GM21723 (cell line): ENCODE data around the gene CBL.
"Not testable (repeated sequence)": the region's sequence is repeated elsewhere in the genome, so short reads cannot be mapped to it uniquely, and the experiment has no call there.

Source experiments
- ATAC-seq: cut with Tn5 transposase; IDR thresholded peaks from one replicate; pipeline ENCODE4 v1.9.1; 2021; ENCODE audit warnings: mild to moderate bottlenecking, moderate library complexity; ENCODE audit not compliant: unreplicated experiment

The CBL gene

DNA sequence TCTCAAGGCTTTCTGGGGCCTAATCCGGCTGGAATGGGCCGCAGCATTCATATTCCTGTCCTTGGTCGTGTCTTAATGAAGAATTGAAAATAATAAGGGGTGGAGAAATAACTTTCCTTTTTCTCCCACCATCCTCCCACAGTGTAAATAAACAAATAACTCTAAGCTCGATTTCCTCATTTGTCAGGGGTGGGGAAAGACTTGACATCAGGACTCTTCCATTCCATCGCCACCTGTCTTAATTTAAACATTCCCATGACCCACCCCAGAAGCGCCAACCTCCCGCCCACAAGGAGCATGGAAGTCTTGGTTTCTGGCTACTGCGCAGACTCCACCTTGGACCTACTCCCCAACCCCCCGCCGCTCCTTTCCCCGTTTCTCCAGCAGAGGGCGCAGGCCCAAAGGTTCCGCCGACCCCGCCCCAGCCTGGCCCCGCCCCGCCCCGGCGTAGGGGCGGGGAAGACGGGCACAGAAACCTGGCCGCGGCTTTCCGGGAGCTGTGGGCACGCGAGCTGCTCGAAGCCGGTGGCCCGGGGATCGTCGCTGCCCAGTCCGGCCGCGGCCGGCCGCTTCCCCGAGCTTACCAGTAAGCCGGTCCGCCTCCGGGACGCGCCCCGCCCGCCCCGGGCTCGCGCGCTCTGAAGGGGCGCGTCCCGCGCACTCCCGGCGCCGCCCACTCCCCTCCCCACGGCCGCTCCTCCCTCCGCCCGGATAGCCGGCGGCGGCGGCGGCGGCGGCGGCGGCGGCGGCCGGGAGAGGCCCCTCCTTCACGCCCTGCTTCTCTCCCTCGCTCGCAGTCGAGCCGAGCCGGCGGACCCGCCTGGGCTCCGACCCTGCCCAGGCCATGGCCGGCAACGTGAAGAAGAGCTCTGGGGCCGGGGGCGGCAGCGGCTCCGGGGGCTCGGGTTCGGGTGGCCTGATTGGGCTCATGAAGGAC, at the start of gene CBL:
TSS of gene CBL (plus strand) at position 766 of the 937 bp plus-strand sequence. CDS start at position 845, 79 bp downstream.
- ATAC-seq = peak; percentile 82

DNA sequence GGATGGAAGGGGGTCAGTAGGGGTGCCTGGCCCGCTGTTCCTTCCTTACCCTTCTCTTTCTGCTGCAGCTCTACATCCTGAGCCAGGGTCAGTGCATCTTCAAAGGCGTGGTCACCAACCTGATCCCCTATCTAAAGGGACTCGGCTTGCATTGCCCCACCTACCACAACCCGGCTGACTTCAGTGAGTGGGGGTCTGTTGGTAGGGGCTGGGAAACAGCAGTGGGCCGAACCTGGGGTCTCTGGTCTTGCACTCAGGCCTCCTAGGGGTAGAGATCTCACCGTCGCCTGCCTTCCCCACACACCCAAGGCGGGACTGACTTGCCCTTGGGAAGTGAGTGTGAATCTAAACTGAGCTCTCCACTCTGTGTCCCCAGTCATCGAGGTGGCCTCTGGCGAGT, 49.6 kb upstream of the CBL start:
- ATAC-seq = no peak

DNA sequence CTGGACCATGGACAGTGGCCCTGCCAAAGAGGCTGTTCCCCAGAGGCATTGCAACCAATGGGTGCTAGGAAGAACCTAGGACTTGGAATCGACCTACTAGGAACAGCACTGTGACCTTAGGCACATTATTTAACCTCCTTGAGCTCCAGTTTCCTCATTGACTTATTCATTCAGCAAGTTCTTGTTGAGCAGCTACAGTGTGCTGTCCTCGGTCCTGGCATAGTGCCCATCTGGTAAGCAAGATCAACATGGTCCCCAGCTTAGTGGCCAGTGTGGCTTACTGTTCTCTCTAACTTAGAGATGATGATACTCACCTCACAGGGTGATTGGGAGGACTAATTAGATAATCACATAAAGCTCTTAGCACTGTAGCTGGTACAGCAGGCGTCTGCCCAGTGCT, 49.1 kb upstream of the CBL start:
- no peak for ATAC-seq

- ATAC-seq = no peak
These were observed 47.7 kb upstream of the CBL start for GRCh38 chr11:119158467-119158866.

GRCh38 chr11:119160151-119160550, 46.0 kb upstream of the CBL start:
- no peak for ATAC-seq

- ATAC-seq = no peak
These were observed 44.3 kb upstream of the CBL start for GRCh38 chr11:119161871-119162270.

- no peak for ATAC-seq
These were observed 39.6 kb upstream of the CBL start for GRCh38 chr11:119166368-119167076.

DNA sequence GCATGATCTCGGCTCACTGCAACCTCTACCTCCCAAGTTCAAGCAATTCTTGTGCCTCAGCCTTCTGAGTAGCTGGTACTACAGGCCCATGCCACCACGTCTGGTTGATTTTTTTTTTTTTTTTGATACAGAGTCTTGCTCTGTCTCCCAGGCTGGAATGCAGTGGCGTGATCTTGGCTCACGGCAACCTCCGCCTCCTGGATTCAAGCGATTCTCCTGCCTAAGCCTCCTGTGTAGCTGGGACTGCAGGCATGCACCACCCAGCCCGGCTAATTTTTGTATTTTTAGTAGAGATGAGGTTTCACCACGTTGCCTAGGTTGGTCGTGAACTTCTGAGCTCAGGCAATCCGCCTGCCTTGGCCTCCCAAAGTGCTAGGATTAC, 39.1 kb upstream of the CBL start:
- ATAC-seq = not testable (repeated sequence)

- ATAC-seq = no peak
These were observed 38.2 kb upstream of the CBL start for GRCh38 chr11:119167933-119168332.

DNA sequence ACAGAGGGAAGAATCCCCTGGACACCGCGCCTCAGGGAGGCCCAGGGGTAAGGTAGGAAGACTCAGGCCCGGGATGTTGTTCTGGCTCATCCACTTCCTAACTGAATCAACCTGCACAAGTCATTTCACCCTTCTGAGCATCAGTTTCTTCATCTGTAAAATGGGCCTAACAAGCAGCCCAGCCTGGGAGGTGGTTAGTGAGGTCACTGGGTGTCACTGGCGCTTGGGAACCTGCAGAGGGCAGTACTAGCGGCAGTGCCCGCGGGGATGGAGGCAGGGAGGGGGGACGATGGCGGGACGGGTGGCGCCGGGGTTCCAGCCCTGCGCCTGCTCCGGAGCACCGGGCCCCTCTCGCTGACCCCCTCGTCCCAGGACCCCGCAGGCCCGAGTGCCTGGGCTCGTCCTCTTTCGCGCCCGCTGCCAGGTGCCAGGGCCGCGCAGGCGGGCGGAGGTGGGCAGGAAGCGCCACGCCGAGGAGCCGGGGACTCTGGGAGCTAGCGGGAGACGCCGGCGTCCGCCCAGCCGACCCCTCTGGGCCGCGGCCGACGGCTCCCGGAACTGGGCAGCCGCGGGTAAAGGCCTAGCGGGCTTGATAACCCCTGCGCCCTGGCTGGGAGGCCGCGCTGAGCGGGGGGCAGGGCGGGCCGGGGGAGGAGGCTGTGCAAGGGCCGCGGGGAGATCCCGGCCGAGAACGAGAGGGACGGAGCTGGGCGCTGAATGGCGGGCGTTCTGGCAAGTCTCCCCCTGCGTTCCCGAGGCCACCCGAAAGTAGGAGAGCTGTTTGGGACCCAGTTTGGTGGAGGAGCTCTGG, 37.5 kb upstream of the CBL start, which contains the start of gene NLRX1:
TSS of gene NLRX1 (plus strand) at position 255 of the 811 bp plus-strand sequence. CDS start 2,679 bp downstream, outside the sequence.
- peak; percentile 92 for ATAC-seq

- peak; percentile 22 for ATAC-seq
These were observed 36.8 kb upstream of the CBL start for GRCh38 chr11:119169282-119169719.

DNA sequence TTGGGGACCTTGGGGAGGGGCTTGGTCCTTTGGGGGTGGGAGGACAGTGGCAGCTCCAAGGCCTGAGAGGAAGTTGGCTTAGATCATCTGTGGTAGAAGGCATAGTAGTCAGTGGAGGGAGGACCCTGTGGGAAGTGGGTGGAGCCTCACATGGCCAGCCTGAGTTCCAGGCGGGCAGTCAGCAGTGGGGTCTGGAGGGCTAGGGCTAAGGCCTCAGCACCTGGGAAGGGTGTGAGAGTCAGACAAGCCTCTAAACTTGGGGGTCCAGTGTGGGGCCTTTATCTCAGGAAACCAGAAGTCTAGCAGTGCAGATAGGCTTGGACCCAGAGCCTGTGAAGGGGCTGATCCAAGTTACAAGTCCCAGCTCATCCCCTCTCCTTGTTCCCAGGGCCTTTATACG, 33.6 kb upstream of the CBL start:
- ATAC-seq = no peak

GRCh38 chr11:119173453-119173852, 32.7 kb upstream of the CBL start:
- no peak for ATAC-seq

- ATAC-seq = no peak
These were observed 30.6 kb upstream of the CBL start for GRCh38 chr11:119175493-119176077.

DNA sequence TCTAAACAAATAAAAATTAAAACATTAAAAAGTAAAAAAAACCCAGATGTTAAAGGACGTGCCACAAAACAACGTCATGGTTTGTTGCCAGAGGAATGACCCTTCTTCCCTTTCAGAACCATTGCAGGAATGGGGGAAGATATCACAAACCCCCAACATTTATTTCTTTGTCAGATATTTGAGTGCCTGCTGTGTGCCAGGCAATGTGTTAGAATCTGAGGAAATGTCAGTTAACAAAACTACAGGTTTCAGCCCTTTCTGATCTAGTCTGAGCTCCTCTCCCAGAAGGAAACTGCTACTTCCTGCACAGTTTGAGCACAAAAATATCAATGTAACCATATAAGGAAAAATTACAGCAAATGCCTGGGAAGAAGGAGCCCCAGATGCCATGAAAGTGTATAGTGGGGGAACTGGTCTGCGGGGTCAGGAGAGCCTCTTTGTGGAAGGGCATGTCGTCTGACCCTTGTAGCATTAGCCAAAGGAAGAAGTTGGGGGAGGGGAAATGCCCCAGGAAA, 27.9 kb upstream of the CBL start:
- no peak for ATAC-seq

DNA sequence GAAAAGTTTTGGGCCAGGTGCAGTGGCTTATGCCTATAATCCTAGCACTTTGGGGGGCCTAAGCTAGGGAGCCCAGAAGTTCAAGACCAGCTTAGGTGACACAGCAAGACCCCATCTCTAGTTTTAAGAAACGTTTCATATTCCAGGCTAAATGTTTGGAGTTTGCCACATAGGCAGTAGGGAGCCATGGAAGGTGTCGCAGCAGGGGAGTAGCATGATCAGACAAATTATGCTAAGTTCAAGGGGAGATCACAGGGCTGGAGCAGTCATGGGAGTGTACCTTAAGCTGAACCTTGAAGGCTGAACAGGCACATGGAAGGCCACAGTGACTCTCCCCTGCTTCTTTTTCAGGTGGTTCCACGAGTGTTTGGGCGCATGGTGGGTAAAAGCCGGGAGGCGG, 26.8 kb upstream of the CBL start:
- no peak for ATAC-seq

- no peak for ATAC-seq
These were observed 26.2 kb upstream of the CBL start for GRCh38 chr11:119179983-119180382.

- no peak for ATAC-seq
These were observed 25.1 kb upstream of the CBL start for GRCh38 chr11:119180729-119181676.

GRCh38 chr11:119181677-119182412, 24.3 kb upstream of the CBL start:
- ATAC-seq = no peak
